GM18507 (cell line): ENCODE measurements around the gene TMEM242.
A peak's percentile ranks its signal among the peaks of the same experiment; 100 is the strongest.
"Not testable (repeated sequence)": the region's sequence is repeated elsewhere in the genome, so short reads cannot be mapped to it uniquely, and the experiment has no call there.

ENCODE experiments used
- DNase-seq: peaks from one replicate; pipeline ENCODE4 v3.0.0; 2011; ENCODE audit warnings: low read depth; ENCODE audit not compliant: insufficient read length; ENCODE audit errors: extremely low spot score
- FAIRE-seq: peaks from 2 replicates; lab custom pipeline; 2011; peaks lifted over from hg19 to GRCh38; lab: Jason Lieb, UNC

Gene TMEM242

DNA sequence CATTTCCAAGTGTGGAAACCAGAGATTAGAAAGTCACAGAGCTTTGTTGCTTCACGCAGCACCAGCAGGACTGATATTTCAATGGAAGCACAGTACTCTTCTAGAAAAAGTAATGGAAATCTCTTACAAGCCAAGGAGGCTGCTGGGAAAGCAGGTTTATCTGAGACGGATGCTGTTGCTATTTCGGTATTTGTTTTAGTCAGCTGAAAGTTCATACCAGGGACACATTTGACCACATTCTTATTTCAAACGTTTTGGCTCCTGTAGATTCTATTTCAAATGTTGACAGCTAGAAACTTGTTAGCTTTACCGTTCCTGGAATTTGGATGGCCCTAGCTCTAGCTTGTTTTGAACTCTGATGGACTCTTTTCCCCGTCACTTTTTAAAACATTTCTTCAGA is 3.7 kb upstream of the TMEM242 start:
- DNase-seq (no peak), FAIRE-seq (peak; percentile 84)

DNA sequence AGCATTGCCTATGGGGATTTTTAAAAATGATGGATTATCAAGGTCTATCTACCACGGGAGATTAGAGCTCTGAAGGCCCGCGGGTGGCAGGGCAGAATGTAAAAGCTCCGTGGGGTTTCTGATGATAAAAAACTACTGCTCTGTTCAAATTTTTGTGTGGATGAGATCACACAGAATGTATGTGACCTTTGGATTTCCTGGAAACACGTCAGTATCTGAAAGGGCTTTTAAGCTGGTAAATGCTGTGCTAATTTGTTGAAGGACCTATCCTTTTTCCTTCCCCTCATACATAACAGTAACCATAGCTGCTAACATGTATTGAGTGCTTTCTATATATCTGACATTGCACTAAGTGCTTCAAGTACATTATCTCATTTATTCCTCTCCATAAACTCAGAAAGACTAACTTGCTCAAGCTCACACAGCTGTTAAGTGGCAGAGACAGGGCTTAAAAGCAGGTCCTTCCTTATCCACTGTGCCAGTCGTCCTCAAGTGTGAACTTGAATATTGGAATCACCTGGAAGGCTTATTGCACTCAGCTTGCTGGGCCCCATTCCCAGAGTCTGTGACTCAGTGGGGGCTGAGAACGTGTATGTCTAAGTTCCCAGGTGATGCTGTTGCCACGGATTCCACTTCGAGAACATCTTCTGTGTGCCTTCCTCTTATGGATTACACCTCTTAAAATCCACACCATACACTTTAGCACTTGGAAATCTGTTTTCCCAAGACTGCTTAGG is 1.9 kb upstream of the TMEM242 start:
- FAIRE-seq (no peak), DNase-seq (no peak)

DNA sequence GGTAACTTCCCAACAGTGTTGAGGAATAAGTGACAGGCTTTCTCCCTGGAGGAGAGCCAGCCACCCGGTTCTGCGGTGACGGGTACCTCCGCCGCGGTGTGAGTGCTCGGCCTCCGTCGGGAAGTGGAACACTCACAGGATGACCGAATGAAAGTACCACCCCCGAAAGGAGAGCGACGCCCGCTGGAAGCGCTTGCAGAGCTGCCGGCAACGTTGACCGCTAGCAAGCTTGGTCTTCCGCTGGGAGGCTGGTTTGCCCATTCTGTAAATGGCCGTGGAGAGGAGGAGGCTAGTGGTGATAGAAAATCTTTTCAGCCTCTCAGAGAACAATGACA is 614 bp upstream of the TMEM242 start:
- DNase-seq (no peak), FAIRE-seq (no peak)

GRCh38 chr6:157322792-157323254 is 496 bp downstream of the TMEM242 start:
- FAIRE-seq (no peak), DNase-seq (peak; percentile 65)

GRCh38 chr6:157316871-157317814 is 6.2 kb downstream of the TMEM242 start:
- DNase-seq, result no peak
- FAIRE-seq, result no peak

GRCh38 chr6:157314705-157315321 is 8.5 kb downstream of the TMEM242 start:
- peak; percentile 33 for DNase-seq
- no peak for FAIRE-seq

DNA sequence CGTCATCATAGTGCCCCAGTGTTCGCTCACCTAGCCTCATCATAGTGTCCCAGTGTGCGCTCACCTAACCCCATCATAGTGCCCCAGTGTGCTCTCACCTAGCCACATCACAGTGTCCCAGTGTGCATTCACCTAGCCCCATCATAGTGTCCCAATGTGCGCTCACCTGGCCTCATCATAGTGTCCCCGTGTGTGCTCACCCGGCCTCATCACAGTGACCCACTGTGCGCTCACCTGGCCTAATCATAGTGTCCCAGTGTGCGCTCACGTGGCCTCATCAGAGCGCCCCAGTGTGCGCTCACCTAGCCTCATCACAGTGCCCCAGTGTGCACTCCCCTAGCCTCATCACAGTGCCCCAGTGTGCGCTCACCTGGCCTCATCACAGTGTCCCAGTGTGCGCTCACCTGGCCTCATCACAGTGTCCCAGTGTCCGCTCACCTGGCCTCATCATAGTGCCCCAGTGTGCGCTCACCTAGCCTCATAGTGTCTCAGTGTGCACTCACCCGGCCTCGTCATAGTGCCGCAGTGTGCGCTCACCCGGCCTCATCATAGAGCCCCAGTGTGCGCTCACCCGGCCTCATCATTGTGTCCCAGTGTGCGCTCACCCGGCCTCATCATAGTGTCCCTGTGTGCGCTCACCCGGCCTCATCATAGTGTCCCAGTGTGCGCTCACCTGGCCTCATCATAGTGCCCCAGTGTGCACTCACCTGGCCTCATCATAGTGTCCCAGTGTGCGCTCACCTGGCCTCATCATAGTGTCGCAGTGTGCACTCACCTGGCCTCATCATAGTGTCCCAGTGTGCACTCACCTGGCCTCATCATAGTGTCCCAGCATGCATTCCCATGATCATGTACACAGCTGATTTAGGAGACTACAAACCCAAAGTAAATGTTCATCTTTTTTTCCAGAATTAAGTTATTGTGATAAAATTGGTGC is 9.5 kb downstream of the TMEM242 start:
- no peak for FAIRE-seq

GRCh38 chr6:157312757-157313156 is 10.6 kb downstream of the TMEM242 start:
- DNase-seq (no peak), FAIRE-seq (no peak)

More for the DNA sequence above, 9.5 kb downstream of the TMEM242 start:
- DNase-seq, result no peak

DNA sequence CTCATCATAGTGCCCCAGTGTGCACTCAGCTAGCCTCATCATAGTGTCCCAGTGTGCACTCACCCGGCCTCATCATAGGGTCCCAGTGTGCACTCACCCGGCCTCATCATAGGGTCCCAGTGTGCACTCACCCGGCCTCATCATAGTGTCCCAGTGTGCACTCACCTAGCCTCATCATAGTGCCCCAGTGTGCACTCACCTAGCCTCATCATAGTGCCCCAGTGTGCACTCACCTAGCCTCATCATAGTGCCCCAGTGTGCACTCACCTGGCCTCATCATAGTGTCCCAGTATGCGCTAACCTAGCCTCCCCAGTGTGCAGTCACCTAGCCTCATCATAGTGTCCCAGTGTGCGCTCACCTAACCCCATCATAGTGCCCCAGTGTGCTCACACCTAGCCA is 12.6 kb downstream of the TMEM242 start:
- DNase-seq, FAIRE-seq: not testable (repeated sequence)

DNA sequence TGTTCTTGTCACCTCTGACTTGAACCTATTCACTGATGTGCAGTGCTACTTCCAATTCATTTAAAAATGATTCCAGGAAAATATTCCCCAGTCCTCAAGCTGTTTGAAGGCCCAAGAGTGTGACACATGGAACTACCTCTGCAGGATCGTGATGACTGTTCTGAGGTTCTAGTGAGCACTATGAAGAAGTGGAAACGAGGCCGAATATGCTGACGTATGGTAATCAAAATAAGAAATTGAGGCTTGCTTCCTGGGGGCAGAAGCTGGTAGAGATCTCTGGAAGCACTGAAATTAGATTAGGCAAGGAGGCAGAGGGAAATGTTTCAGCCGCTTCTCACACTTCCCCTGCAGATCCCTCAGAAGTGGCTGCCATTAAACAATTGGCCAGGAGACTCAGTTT is 15.7 kb downstream of the TMEM242 start:
- DNase-seq (no peak), FAIRE-seq (no peak)

DNA sequence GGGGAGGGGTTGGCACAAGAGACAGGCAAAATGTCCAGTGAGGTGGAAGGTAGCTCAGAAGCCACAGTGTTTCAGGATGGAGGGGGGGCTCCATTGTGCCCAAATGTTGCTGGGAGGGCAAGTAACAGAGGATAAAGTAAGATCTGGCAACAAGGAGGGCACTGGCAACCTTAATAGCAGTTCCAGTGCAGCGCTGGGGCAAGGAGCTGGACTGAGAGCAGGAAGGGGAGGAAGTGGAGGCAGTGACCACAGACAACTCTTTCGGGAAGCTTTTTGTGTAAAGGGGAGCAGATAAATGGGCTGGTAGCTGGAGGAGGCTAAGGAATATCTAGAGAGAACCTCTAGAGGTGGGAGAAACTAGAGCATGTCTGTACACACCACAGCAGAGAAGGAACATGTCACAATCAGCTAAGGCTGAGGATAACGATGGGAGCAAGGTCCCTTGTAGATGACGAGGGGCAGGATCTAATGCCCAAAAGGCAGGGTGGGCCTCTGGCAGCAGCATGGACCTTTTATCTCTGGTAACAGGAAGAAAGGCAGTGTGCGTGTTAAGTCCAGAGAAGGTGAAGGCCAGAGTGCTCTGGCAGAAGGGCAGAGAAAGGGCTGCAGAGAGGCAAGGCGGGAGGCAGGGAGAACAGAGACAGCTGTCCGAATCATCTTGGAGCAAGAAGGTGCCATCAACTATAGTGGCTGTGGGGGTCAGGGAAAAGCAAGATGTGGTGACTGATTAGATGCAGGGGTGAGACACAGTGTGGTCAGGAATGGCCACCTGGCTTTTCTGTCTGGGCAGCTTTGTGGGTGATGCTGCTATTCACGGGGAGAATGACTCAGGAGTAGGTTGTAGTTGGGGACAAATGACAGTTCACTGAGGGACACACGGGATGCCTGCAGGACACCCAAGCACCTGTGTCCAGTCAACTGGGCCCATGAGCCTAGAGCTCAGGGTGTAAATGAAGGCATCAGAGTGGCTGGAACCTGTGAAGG is 17.4 kb downstream of the TMEM242 start:
- DNase-seq (no peak), FAIRE-seq (no peak)

DNA sequence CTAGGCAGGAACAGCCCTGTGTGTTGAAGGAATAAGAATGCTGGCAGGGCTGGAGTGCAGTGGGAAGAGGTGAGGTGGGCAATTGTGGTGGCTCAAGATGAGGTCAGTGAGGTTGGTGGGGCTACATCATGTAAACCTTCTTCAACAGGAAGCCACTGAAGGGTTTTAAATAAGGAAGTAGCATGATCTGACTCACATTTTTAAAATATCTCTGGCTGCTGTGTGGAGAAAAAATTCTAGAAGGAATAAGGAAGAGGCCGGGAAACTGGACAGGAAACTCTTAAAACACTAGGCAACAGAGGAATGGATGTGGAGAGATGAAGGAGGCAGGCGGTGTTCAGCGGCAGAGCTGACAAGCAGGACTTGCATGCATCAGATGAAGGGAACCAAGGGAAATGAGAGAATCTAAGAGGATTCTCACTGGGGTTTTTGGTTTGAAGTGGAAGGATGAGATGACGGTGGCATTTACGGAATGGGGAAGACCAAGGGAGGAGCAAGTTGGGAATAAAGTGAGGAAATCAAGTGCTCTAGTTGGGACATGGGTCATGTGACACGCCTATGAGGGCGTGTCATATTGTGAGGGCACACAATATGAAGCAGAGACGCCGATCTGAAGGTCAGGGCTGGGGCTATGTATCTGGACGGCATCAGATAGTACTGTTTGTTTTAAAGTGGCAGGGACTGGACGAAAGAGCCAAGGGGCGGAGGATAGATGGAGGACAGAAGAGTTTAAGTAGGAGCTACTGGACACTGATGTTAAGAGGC is 18.2 kb downstream of the TMEM242 start:
- no peak for FAIRE-seq
- no peak for DNase-seq

DNA sequence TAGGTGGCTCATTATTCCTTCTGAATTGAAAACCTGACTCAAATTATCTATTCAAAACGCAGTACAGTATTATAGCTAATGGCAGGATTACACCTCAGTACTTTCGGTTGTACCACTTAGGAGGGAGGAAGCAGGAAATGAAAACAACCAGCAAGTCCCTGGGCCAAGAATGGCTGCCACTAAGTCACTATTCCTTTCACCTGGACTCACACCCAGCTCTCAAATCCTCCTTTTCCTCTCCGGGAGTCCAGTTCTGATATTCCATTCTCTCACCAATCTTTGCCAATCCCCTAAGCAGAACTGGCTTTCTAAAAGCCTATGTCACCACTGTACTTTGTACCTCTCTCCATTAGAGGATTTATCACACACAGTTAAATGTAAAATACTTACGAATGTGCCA is 20.6 kb downstream of the TMEM242 start:
- FAIRE-seq (no peak), DNase-seq (no peak)

DNA sequence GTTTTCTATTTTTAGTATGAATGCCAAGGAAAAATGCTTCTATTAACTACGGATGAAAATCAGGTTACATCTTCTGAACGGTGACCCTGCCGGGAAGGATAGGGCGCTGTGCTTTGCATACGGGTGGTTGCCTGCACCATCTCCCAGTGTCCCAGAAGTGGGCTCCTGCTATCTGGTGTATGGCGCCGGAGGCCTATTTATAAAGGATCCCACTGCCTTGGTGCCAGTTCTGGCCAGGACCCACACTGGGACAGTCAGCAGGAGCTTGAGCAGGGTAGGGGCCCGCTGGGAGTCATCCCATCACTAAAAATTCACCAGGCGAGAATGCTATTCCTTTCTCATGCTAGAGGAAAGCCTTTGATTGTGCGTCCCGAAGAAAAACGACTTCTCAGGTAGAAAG is 22.9 kb downstream of the TMEM242 start:
- DNase-seq (no peak), FAIRE-seq (no peak)

- FAIRE-seq (no peak), DNase-seq (no peak)
Observed at GRCh38 chr6:157300006-157300405, 23.3 kb downstream of the TMEM242 start.

GRCh38 chr6:157298216-157298724 is 25.0 kb downstream of the TMEM242 start:
- no peak for FAIRE-seq
- DNase-seq, result no peak

DNA sequence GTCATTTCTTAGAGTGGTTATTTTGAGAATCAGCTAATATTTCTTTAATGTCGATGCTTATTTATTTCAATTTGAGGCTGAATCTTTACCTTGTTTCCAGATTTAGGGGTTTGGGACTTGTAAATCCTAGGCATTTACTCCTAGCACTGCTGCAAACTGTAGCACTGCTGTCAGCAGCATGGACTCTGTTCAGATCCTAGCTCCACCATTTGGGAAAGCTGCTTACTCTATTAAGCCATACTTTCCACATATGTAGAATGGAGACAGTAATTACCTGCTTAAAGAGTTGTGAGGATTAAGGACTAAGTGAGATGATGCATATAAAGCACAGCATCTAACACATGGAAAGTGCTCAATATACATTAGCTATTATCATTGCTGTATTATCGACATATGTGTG is 28.7 kb downstream of the TMEM242 start:
- no peak for FAIRE-seq
- no peak for DNase-seq
